ENCODE results near the gene TMEM132A. TPM values are rescaled to one million over a fixed set of nuclear protein-coding genes. Genes with fewer than 3 reads are reported as not detected.
A peak's percentile ranks its signal among the peaks of the same experiment; 100 is the strongest.

Gene TMEM132A
- total and polyA plus RNA-seq, 10 of the 15 experiments (the other 5 are each of a cell fraction or from before 2014, with no cell fraction given), result 0.16 to 25.0 (median 4.3) TPM

GRCh38 chr11:60910281-60910687, 14.0 kb upstream of the TMEM132A start (continued):
- TF ChIP-seq PAX5 (IDR thresholded peaks at IDR 0.05; ENCODE audit: borderline replicate concordance, low read depth, low read length) (peak; percentile 98), TCF12 (IDR thresholded peaks at IDR 0.05; ENCODE audit: low read depth, low read length) (peak; percentile 98), TAF1 (IDR thresholded peaks at IDR 0.05; ENCODE audit: borderline replicate concordance, low read depth, low read length) (0 out of 2 replicates have a peak, but pooled peaks have one; percentile 18), WRNIP1 (IDR thresholded peaks at IDR 0.05; ENCODE audit: borderline replicate concordance, low read depth, low read length) (no peak), HDGF (IDR thresholded peaks at IDR 0.05) (no peak), FOXK2 (IDR thresholded peaks at IDR 0.05) (no peak), LARP7 (IDR thresholded peaks at IDR 0.05) (no peak), CREM (IDR thresholded peaks at IDR 0.05; ENCODE audit: low read depth) (peak; percentile 93), YBX1 (IDR thresholded peaks at IDR 0.05) (no peak), MYC (IDR thresholded peaks at IDR 0.05; ENCODE audit: insufficient read depth, insufficient read length, insufficient replicate concordance, low read length, severe bottlenecking) (no peak), REST (IDR thresholded peaks at IDR 0.05; ENCODE audit: low read depth, low read length) (no peak), BCLAF1 (IDR thresholded peaks at IDR 0.05) (no peak), SREBF1 (IDR thresholded peaks at IDR 0.05; ENCODE audit: low read length) (no peak), SIN3A (IDR thresholded peaks at IDR 0.05; ENCODE audit: low read depth, low read length) (no peak)
- TF ChIP-seq, protein P1, sequence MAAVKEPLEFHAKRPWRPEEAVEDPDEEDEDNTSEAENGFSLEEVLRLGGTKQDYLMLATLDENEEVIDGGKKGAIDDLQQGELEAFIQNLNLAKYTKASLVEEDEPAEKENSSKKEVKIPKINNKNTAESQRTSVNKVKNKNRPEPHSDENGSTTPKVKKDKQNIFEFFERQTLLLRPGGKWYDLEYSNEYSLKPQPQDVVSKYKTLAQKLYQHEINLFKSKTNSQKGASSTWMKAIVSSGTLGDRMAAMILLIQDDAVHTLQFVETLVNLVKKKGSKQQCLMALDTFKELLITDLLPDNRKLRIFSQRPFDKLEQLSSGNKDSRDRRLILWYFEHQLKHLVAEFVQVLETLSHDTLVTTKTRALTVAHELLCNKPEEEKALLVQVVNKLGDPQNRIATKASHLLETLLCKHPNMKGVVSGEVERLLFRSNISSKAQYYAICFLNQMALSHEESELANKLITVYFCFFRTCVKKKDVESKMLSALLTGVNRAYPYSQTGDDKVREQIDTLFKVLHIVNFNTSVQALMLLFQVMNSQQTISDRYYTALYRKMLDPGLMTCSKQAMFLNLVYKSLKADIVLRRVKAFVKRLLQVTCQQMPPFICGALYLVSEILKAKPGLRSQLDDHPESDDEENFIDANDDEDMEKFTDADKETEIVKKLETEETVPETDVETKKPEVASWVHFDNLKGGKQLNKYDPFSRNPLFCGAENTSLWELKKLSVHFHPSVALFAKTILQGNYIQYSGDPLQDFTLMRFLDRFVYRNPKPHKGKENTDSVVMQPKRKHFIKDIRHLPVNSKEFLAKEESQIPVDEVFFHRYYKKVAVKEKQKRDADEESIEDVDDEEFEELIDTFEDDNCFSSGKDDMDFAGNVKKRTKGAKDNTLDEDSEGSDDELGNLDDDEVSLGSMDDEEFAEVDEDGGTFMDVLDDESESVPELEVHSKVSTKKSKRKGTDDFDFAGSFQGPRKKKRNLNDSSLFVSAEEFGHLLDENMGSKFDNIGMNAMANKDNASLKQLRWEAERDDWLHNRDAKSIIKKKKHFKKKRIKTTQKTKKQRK (IDR thresholded peaks at IDR 0.05; ENCODE audit: low read depth, low read length), result no peak
- TF ChIP-seq, protein P2, sequence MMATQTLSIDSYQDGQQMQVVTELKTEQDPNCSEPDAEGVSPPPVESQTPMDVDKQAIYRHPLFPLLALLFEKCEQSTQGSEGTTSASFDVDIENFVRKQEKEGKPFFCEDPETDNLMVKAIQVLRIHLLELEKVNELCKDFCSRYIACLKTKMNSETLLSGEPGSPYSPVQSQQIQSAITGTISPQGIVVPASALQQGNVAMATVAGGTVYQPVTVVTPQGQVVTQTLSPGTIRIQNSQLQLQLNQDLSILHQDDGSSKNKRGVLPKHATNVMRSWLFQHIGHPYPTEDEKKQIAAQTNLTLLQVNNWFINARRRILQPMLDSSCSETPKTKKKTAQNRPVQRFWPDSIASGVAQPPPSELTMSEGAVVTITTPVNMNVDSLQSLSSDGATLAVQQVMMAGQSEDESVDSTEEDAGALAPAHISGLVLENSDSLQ (IDR thresholded peaks at IDR 0.05), result no peak
- TF ChIP-seq, protein P3, sequence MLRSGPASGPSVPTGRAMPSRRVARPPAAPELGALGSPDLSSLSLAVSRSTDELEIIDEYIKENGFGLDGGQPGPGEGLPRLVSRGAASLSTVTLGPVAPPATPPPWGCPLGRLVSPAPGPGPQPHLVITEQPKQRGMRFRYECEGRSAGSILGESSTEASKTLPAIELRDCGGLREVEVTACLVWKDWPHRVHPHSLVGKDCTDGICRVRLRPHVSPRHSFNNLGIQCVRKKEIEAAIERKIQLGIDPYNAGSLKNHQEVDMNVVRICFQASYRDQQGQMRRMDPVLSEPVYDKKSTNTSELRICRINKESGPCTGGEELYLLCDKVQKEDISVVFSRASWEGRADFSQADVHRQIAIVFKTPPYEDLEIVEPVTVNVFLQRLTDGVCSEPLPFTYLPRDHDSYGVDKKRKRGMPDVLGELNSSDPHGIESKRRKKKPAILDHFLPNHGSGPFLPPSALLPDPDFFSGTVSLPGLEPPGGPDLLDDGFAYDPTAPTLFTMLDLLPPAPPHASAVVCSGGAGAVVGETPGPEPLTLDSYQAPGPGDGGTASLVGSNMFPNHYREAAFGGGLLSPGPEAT (IDR thresholded peaks at IDR 0.05; ENCODE audit: low read depth), result peak; percentile 85; the same call in 1 of the 2 replicates
